ENCODE data around the gene FBN2. TPM values are rescaled to one million over a fixed set of nuclear protein-coding genes. Genes with fewer than 3 reads are reported as not detected.

FBN2 gene
- total and polyA plus RNA-seq, 12 donors, result 2.2 to 237 (median 21.6) TPM

GRCh38 chr5:128480158-128480557 lies 57.9 kb downstream of the FBN2 start:
- no peaks in the 10 kb centered on the region for H3K4me1 ChIP-seq (replicated peaks in 1 of 2)
- 85 to 94% (median 89%) methylated on average over 1 of the region's 1 CpG for WGBS, 4 donors
- intact Hi-C loops (cut with DNase I), result no loop called here

DNA sequence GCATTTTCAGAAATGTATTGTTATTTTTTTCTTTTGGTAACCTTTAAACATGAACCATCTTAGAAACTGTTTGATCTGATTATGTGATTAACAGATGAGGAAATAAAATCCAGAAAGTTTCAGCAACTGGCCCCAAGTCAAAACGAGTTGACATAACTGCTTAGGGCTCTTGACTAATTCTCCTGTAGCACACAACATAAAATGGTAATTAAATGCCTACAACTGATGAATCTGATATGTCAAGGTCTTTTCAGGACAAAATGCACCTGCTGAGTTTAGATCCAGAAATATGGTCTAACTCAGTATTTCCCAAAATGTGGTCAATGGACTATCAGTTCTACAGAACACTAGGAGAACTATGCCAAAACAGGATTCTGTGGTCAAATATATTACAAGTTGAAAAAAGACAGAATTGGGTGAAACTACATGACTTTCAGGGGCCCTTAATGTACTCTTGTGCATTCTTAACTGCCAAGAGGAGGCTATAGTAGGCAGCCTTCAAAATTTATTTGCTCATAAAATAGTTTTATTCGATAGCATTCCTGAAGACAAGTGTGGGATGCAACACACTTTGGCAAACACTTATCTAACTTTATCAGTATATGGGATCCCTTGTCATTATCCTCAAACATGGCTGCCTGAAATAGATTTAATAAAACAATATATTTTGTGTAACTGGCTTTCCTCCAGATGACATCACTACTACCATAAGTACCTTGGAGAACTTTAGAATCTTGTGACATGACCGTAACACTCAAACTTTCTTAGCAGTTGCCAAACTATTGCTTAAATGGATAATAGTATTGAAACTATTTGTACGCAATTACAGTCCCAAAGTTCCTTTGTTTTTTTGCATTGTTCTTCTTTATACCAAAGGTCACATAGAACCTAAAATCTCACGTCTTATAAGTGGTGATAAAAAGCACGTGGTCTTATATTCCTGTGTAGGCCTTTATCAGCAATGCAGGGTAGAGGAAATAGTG lies 59.4 kb downstream of the FBN2 start:
- Histone ChIP-seq H3K27me3 (no peaks in the 10 kb centered on the region), H3K4me1 (replicated peaks in 1 of 2) (no peaks in the 10 kb centered on the region), H3K4me3 (no peak overlapping the region), H3K27ac (no peak overlapping the region), H3K36me3 (replicated peaks in 1 of 2) (no peaks in the 10 kb centered on the region), H3K9me3 (replicated peaks in 1 of 3) (no peaks in the 10 kb centered on the region)
- intact Hi-C loops (cut with DNase I), result no loop called here
- TF ChIP-seq, protein P1, sequence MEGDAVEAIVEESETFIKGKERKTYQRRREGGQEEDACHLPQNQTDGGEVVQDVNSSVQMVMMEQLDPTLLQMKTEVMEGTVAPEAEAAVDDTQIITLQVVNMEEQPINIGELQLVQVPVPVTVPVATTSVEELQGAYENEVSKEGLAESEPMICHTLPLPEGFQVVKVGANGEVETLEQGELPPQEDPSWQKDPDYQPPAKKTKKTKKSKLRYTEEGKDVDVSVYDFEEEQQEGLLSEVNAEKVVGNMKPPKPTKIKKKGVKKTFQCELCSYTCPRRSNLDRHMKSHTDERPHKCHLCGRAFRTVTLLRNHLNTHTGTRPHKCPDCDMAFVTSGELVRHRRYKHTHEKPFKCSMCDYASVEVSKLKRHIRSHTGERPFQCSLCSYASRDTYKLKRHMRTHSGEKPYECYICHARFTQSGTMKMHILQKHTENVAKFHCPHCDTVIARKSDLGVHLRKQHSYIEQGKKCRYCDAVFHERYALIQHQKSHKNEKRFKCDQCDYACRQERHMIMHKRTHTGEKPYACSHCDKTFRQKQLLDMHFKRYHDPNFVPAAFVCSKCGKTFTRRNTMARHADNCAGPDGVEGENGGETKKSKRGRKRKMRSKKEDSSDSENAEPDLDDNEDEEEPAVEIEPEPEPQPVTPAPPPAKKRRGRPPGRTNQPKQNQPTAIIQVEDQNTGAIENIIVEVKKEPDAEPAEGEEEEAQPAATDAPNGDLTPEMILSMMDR (IDR thresholded peaks at IDR 0.05), result no peak
- TF ChIP-seq POLR2A (IDR thresholded peaks at IDR 0.05), result no peak
- WGBS, 4 donors, result 83 to 87% (median 86%) methylated on average over 6 of the region's 6 CpGs
- DNase-seq, result peak in 1 of 7 donors; percentile 15

More at GRCh38 chr5:128480158-128480557, 57.9 kb downstream of the FBN2 start:
- H3K36me3 ChIP-seq (replicated peaks in 1 of 2), result no peaks in the 10 kb centered on the region
- no peak overlapping the region for H3K27ac ChIP-seq
- no peaks in the 10 kb centered on the region for H3K27me3 ChIP-seq
- TF ChIP-seq, protein P1 (IDR thresholded peaks at IDR 0.05), result no peak
- no peak for TF ChIP-seq POLR2A (IDR thresholded peaks at IDR 0.05)
- H3K9me3 ChIP-seq (replicated peaks in 1 of 3), result no peaks in the 10 kb centered on the region
- no peak for DNase-seq
- H3K4me3 ChIP-seq, result no peak overlapping the region

DNA sequence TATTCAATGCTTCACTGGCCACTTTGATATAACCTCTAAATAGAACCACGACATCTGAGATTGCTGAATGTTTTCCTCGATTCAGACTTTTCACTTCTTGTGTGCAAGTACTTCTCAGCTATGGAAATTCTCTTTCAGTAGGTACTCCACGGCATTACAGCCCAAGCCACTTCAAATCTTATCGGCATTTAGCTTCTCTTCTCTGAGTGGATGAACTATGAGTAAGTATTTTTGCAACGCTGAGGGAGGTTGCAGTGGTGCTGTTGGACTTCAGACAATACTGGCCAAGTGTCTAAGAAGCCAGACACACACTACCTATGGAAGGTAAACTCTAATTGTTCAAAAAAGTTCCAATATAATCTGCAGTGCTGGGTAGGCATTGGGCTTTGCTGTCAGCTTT lies 60.1 kb downstream of the FBN2 start:
- 74 to 95% (median 90%) methylated on average over 5 of the region's 5 CpGs for WGBS, 4 donors
- no peak overlapping the region for H3K27ac ChIP-seq
- H3K9me3 ChIP-seq (replicated peaks in 1 of 3), result no peaks in the 10 kb centered on the region
- TF ChIP-seq POLR2A (IDR thresholded peaks at IDR 0.05), result no peak
- TF ChIP-seq, protein P1 (IDR thresholded peaks at IDR 0.05), result no peak
- no peak for DNase-seq
- no peaks in the 10 kb centered on the region for H3K36me3 ChIP-seq (replicated peaks in 1 of 2)
- H3K4me3 ChIP-seq, result no peak overlapping the region
- no peaks in the 10 kb centered on the region for H3K4me1 ChIP-seq (replicated peaks in 1 of 2)
- intact Hi-C loops (cut with DNase I), result no loop called here
- no peaks in the 10 kb centered on the region for H3K27me3 ChIP-seq

DNA sequence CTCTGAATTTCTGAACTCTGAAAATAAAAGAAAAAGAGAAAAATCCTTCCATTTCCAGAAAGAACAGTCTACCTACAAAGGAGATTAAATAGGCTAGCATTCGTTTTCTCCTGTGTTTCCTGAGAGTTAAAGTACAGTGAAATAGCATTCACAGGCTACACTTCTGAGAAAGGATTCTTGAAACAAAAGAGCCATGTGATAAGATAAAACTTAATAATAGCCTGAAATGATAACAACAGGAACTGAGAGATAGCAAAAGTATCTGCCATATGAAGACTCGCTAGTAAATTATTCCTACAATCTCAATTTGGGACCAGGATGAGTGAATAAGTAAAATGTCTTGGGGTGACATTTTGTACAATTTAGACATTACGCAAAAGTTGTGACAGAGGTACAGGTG lies 62.4 kb downstream of the FBN2 start:
- H3K4me3 ChIP-seq, result no peak overlapping the region
- no peaks in the 10 kb centered on the region for H3K9me3 ChIP-seq (replicated peaks in 1 of 3)
- H3K27ac ChIP-seq, result no peak overlapping the region
- no peaks in the 10 kb centered on the region for H3K27me3 ChIP-seq
- no peaks in the 10 kb centered on the region for H3K36me3 ChIP-seq (replicated peaks in 1 of 2)
- H3K4me1 ChIP-seq (replicated peaks in 1 of 2), result no peaks in the 10 kb centered on the region
- intact Hi-C loops (cut with DNase I), result no loop called here
- 58 to 77% (median 68%) methylated on average over 3 of the region's 3 CpGs for WGBS, 4 donors
- no peak for DNase-seq
- TF ChIP-seq, protein P1 (IDR thresholded peaks at IDR 0.05), result no peak
- TF ChIP-seq POLR2A (IDR thresholded peaks at IDR 0.05), result no peak
